GM12878 (cell line): Measurements from ENCODE around the gene RBPJ. TPM values are rescaled to one million over a fixed set of nuclear protein-coding genes. Genes with fewer than 3 reads are reported as not detected.

Experiments used
- ATAC-seq: fragments of 200-7000 bp; cut with Tn5 transposase; 3 replicates; pipeline ENCODE4 v1.9.1; 2020; ENCODE audit warnings: mild to moderate bottlenecking, moderate library complexity
- BruUV-seq: library from RNA; stranded (reverse); fragments of 400-500 nt; replicated peaks from 2 replicates; lab custom pipeline; 2021; lab: Mats Ljungman, UMichigan
- CTCF ChIA-PET: fragments of 300-600 bp; sonication (Branson Sonifier 250); formaldehyde crosslinking; extraction: SDS; loops from one replicate; lab custom pipeline; 2021; ENCODE audit warnings: inconsistent platforms; lab: Yijun Ruan, JAX
- POLR2A ChIA-PET: fragments of 350-600 bp; formaldehyde crosslinking; extraction: SDS; loops from one replicate; lab custom pipeline; 2021; ENCODE audit warnings: inconsistent platforms; lab: Charles Lee
- RAD21 ChIA-PET: fragments of 300-600 bp; sonication (Branson Sonifier 250); formaldehyde crosslinking; loops from one replicate; lab custom pipeline; 2023; ENCODE audit warnings: antibody characterized with exemption; ENCODE audit not compliant: unreplicated experiment; lab: Charles Lee
- SMC1A ChIA-PET: fragments of 300-600 bp; sonication (Branson Sonifier 250); formaldehyde crosslinking; loops from one replicate; lab custom pipeline; 2023; ENCODE audit not compliant: unreplicated experiment, uncharacterized antibody; lab: Charles Lee
- DNase-seq: peaks from one replicate; pipeline ENCODE4 v3.0.0-alpha.2; 2011; ENCODE audit warnings: low read depth, low spot score
- FAIRE-seq: peaks from 3 replicates; lab custom pipeline; 2011; peaks lifted over from hg19 to GRCh38; lab: Jason Lieb, UNC
- H2AFZ ChIP-seq: 2 replicates; pipeline ENCODE4 v1.6.0; 2011; ENCODE audit warnings: low read depth, low read length, control low read depth; ENCODE audit not compliant: control insufficient read depth
- H3K27ac ChIP-seq: 2 replicates; pipeline ENCODE4 v1.5.1; 2011; ENCODE audit warnings: control low read depth; ENCODE audit not compliant: control insufficient read depth, insufficient read depth
- H3K27me3 ChIP-seq, 2 experiments: replicated peaks in 1 of 2; 2 replicates each; pipeline versions ENCODE4 v1.6.0 to v1.6.1; 2011; ENCODE audit warnings: low read length in 1 of 2; ENCODE audit not compliant: control insufficient read depth in 2 of 2, insufficient read depth in 2 of 2
- H3K36me3 ChIP-seq, 2 experiments: 2 replicates each; pipeline ENCODE4 v1.5.1; 2011; ENCODE audit warnings: low read length in 1 of 2; ENCODE audit not compliant: control insufficient read depth in 2 of 2, insufficient read depth in 2 of 2
- H3K4me1 ChIP-seq: 2 replicates; pipeline ENCODE4 v1.6.1; 2011; ENCODE audit warnings: mild to moderate bottlenecking, low read length, moderate library complexity, mixed read lengths; ENCODE audit not compliant: control insufficient read depth, insufficient read depth
- H3K4me2 ChIP-seq: 2 replicates; pipeline ENCODE4 v1.6.0; 2011; ENCODE audit warnings: control low read depth; ENCODE audit not compliant: control insufficient read depth, insufficient read depth
- H3K4me3 ChIP-seq: fragments of 200-600 bp; sonication (generic); 2 replicates; pipeline ENCODE4 v1.5.1; 2016
- H3K79me2 ChIP-seq: 2 replicates; pipeline ENCODE4 v1.6.0; 2011; ENCODE audit warnings: low read length; ENCODE audit not compliant: control insufficient read depth, insufficient read depth
- H3K9ac ChIP-seq: 2 replicates; pipeline ENCODE4 v1.8.0; 2011; ENCODE audit warnings: low read length, control low read depth, mixed read lengths; ENCODE audit not compliant: control insufficient read depth, insufficient read depth
- H3K9me3 ChIP-seq: replicated peaks from 3 replicates; pipeline ENCODE4 v1.5.1; 2011; ENCODE audit warnings: mild to moderate bottlenecking, low read length; ENCODE audit not compliant: control insufficient read depth, insufficient read depth
- H4K20me1 ChIP-seq: 2 replicates; pipeline ENCODE4 v1.6.0; 2011; ENCODE audit not compliant: control insufficient read depth, insufficient read depth
- CHD1 ChIP-seq: IDR thresholded peaks from 2 replicates; pipeline ENCODE4 v1.6.1; 2012; ENCODE audit warnings: low read depth, low read length, improper control_type of control experiment
- KDM1A ChIP-seq: fragments of 200-600 bp; sonication (generic); IDR thresholded peaks from 2 replicates; pipeline ENCODE4 v1.6.1; 2016; ENCODE audit warnings: borderline replicate concordance
- NKRF ChIP-seq: fragments of 450-650 bp; conservative IDR thresholded peaks from 2 replicates; pipeline ENCODE4 v1.6.1; 2017; ENCODE audit warnings: mild to moderate bottlenecking, moderate library complexity
- RFX5 ChIP-seq: IDR thresholded peaks from 2 replicates; pipeline ENCODE4 v1.6.1; 2011; ENCODE audit warnings: low read depth, low read length, improper control_type of control experiment
- YBX1 ChIP-seq: fragments of 450-650 bp; IDR thresholded peaks from 2 replicates; pipeline ENCODE4 v1.6.1; 2016; ENCODE audit warnings: antibody characterized with exemption
- ZNF207 ChIP-seq: fragments of 450-650 bp; IDR thresholded peaks from 2 replicates; pipeline ENCODE4 v1.6.1; 2014; ENCODE audit warnings: antibody characterized with exemption, mild to moderate bottlenecking, borderline replicate concordance
- ZSCAN29 ChIP-seq: fragments of 450-650 bp; IDR thresholded peaks from 2 replicates; pipeline ENCODE4 v1.6.1; 2017; ENCODE audit warnings: mild to moderate bottlenecking, moderate library complexity
- whole genome bisulfite sequencing: methylation state at CpG from one replicate; pipeline ENCODE4 v1.1.6; 2016; ENCODE audit warnings: low lambda C conversion rate; ENCODE audit not compliant: insufficient replicate concordance, insufficient coverage; ENCODE audit errors: missing lambda C conversion rate; 5-methylcytosine and 5-hydroxymethylcytosine counted together
- in situ Hi-C: fragments of 300-500 bp; cut with MboI; formaldehyde crosslinking; loops from 9 replicates; pipeline ENCODE4 v1.14.3; 2018; ENCODE audit warnings: mixed read lengths
- intact Hi-C: fragments of 100-400 bp; cut with micrococcal nuclease; formaldehyde crosslinking; loops from one replicate; pipeline ENCODE4 v1.14.2; 2022; ENCODE audit not compliant: unreplicated experiment
- polyA plus RNA-seq, 11 experiments: library from polyadenylated mRNA; depleted of rRNA in 4 of 11; unstranded in 6 of 11; stranded (reverse) in 5 of 11; fragments of >200 nt; fragmentation: Nextera tagmentation in 4 of 11; fragmentation: Illumina TruSeq in 1 of 11; extraction: Ambion mirVana in 4 of 11; extraction: Trizol in 1 of 11; gene quantifications; 1 replicate in 1 of 11; 2 replicates in 10 of 11; pipeline versions ENCODE4 v1.2.1 to v1.2.3, GENCODE V29; 2011 to 2016; ENCODE audit warnings: inconsistent platforms in 2 of 11, missing spikeins in 2 of 11, low read depth in 1 of 11
- total RNA-seq, 4 experiments: library from RNA; depleted of rRNA in 3 of 4; stranded (reverse); fragments of >200 nt in 3 of 4; fragmentation: Illumina TruSeq in 1 of 4; extraction: Trizol in 1 of 4; gene quantifications; 2 replicates each; pipeline versions ENCODE4 v1.2.1 to v1.2.3, GENCODE V29; 2013 to 2021
- TF ChIP-seq, protein P1 (sequence below): IDR thresholded peaks from 2 replicates; pipeline ENCODE4 v1.6.1; 2012; ENCODE audit warnings: improper control_type of control experiment, low read depth, low read length; ENCODE audit not compliant: insufficient replicate concordance
- TF ChIP-seq, protein P2 (sequence below): fragments of 450-650 bp; IDR thresholded peaks from 2 replicates; pipeline ENCODE4 v1.6.1; 2014; ENCODE audit warnings: mild to moderate bottlenecking
- TF ChIP-seq, protein P3 (sequence below): IDR thresholded peaks from 2 replicates; pipeline ENCODE4 v1.6.1; 2011; ENCODE audit warnings: mild to moderate bottlenecking, low read depth, low read length, moderate library complexity; ENCODE audit not compliant: insufficient replicate concordance

Gene RBPJ
- total and polyA plus RNA-seq, 10 of the 15 experiments (the other 5 are each of a cell fraction or from before 2014, with no cell fraction given) = 24.5 to 87.6 (median 41.6) TPM

DNA sequence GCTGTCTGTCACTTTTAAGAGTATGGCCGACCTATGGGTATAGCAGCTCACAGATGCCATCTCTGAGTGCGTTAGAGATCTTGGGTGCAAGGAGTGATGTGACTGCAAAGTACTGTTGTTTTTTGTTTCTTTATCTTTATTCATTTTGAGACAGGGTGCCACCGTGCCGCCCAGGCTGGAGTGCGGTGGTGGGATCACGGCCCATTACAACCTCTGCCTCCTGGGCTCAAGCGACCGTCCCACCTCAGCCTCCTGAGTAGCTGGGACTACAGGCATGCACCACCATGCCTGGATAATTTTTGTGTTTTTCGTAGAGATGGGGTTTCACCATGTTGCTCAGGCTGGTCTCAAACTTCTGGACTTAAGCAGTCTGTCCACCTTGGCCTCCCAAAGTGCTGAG lies 98.0 kb downstream of the RBPJ start (continued):
- TF ChIP-seq, protein P1, sequence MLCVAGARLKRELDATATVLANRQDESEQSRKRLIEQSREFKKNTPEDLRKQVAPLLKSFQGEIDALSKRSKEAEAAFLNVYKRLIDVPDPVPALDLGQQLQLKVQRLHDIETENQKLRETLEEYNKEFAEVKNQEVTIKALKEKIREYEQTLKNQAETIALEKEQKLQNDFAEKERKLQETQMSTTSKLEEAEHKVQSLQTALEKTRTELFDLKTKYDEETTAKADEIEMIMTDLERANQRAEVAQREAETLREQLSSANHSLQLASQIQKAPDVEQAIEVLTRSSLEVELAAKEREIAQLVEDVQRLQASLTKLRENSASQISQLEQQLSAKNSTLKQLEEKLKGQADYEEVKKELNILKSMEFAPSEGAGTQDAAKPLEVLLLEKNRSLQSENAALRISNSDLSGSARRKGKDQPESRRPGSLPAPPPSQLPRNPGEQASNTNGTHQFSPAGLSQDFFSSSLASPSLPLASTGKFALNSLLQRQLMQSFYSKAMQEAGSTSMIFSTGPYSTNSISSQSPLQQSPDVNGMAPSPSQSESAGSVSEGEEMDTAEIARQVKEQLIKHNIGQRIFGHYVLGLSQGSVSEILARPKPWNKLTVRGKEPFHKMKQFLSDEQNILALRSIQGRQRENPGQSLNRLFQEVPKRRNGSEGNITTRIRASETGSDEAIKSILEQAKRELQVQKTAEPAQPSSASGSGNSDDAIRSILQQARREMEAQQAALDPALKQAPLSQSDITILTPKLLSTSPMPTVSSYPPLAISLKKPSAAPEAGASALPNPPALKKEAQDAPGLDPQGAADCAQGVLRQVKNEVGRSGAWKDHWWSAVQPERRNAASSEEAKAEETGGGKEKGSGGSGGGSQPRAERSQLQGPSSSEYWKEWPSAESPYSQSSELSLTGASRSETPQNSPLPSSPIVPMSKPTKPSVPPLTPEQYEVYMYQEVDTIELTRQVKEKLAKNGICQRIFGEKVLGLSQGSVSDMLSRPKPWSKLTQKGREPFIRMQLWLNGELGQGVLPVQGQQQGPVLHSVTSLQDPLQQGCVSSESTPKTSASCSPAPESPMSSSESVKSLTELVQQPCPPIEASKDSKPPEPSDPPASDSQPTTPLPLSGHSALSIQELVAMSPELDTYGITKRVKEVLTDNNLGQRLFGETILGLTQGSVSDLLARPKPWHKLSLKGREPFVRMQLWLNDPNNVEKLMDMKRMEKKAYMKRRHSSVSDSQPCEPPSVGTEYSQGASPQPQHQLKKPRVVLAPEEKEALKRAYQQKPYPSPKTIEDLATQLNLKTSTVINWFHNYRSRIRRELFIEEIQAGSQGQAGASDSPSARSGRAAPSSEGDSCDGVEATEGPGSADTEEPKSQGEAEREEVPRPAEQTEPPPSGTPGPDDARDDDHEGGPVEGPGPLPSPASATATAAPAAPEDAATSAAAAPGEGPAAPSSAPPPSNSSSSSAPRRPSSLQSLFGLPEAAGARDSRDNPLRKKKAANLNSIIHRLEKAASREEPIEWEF = no peak

DNA sequence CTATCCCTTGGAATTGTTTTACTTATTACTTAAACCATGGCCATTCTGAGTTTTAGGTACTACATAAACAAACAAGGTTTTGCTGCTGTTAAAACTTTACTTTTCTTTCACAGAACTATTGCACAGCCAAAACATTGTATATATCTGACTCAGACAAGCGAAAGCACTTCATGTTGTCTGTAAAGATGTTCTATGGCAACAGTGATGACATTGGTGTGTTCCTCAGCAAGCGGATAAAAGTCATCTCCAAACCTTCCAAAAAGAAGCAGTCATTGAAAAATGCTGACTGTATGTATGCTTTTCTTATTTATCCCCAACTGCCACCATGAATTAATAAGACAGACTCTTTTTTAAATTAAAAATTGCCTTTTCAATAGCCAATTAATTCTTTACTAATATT lies 99.6 kb downstream of the RBPJ start:
- in situ Hi-C loops (no loop called here), intact Hi-C loops (no loop called here)
- ATAC-seq = no peak
- Histone ChIP-seq H2AFZ (no peak overlapping the region), H3K9me3 (no peaks in the 10 kb centered on the region), H3K27ac (no peak overlapping the region), H3K27me3 (no peaks in the 10 kb centered on the region), H3K4me3 (no peak overlapping the region), H3K79me2 (no peaks in the 10 kb centered on the region), H3K4me1 (no peaks in the 10 kb centered on the region), H3K36me3 (peaks cover 1 to 9% of the 10 kb centered on the region in 2 experiments; a peak in 3 of 4 replicates), H3K9ac (no peak overlapping the region), H4K20me1 (no peaks in the 10 kb centered on the region), H3K4me2 (no peak overlapping the region)
- ChIA-PET RAD21 (interaction anchor here (1.1 kb wide), 1 partner anchor 393 kb away, joined by 3 read pairs; no protein-coding TSS in a partner anchor), CTCF (interaction anchor here (0.7 to 4.4 kb wide), 4 partner anchors 12 to 91 kb away, joined by 3 to 18 read pairs (median 5); no protein-coding TSS in a partner anchor), SMC1A (interaction anchor here (1.0 to 2.3 kb wide), 3 partner anchors 11 to 90 kb away, joined by 3 to 10 read pairs (median 3); no protein-coding TSS in a partner anchor), POLR2A (no interaction called here)
- 100% methylated on average over 2 of the region's 2 CpGs for WGBS
- DNase-seq = no peak
- no peak for FAIRE-seq
- no TSS peak for BruUV-seq
- no peak for TF ChIP-seq YBX1
- no peak for TF ChIP-seq RFX5
- TF ChIP-seq, protein P2, sequence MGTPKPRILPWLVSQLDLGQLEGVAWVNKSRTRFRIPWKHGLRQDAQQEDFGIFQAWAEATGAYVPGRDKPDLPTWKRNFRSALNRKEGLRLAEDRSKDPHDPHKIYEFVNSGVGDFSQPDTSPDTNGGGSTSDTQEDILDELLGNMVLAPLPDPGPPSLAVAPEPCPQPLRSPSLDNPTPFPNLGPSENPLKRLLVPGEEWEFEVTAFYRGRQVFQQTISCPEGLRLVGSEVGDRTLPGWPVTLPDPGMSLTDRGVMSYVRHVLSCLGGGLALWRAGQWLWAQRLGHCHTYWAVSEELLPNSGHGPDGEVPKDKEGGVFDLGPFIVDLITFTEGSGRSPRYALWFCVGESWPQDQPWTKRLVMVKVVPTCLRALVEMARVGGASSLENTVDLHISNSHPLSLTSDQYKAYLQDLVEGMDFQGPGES = no peak
- TF ChIP-seq KDM1A = no peak
- no peak for TF ChIP-seq NKRF
- no peak for TF ChIP-seq ZNF207
- TF ChIP-seq, protein P3, sequence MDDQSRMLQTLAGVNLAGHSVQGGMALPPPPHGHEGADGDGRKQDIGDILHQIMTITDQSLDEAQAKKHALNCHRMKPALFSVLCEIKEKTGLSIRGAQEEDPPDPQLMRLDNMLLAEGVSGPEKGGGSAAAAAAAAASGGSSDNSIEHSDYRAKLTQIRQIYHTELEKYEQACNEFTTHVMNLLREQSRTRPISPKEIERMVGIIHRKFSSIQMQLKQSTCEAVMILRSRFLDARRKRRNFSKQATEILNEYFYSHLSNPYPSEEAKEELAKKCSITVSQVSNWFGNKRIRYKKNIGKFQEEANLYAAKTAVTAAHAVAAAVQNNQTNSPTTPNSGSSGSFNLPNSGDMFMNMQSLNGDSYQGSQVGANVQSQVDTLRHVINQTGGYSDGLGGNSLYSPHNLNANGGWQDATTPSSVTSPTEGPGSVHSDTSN = no peak
- TF ChIP-seq CHD1 = no peak
- TF ChIP-seq ZSCAN29 = no peak
